Effector memory CD8-positive, alpha-beta T cell (primary cell): ENCODE results near the gene UROC1.
A peak's percentile ranks its signal among the peaks of the same experiment; 100 is the strongest.

ENCODE experiments used
- ATAC-seq: fragments of 150-1000 bp; cut with Tn5 transposase; replicated peaks from 2 replicates; pipeline ENCODE4 v1.10.0; 2021; ENCODE audit warnings: mild to moderate bottlenecking, moderate library complexity
- DNase-seq, 3 experiments: peaks; one replicate each; pipeline ENCODE4 v3.0.0; 2021
- H3K27ac Mint-ChIP-seq, 2 donors: one replicate each; pipeline ENCODE4 v1.8.0; 2022; ENCODE audit warnings: mild to moderate bottlenecking in 2 of 2, mixed read lengths in 2 of 2, moderate library complexity in 2 of 2
- H3K27me3 Mint-ChIP-seq, 2 donors: one replicate each; pipeline ENCODE4 v1.8.0; 2022; ENCODE audit warnings: mixed read lengths in 2 of 2
- H3K36me3 Mint-ChIP-seq: one replicate; pipeline ENCODE4 v1.8.0; 2022; ENCODE audit warnings: mild to moderate bottlenecking, moderate library complexity, mixed read lengths; ENCODE audit not compliant: insufficient read depth
- H3K4me1 Mint-ChIP-seq, 2 donors: one replicate each; pipeline ENCODE4 v1.8.0; 2022; ENCODE audit warnings: low read depth in 2 of 2, mixed read lengths in 2 of 2
- H3K4me3 Mint-ChIP-seq, 2 donors: one replicate each; pipeline ENCODE4 v1.8.0; 2022; ENCODE audit warnings: mild to moderate bottlenecking in 2 of 2, mixed read lengths in 2 of 2, moderate library complexity in 2 of 2
- H3K9me3 Mint-ChIP-seq, 2 donors: one replicate each; pipeline ENCODE4 v1.8.0; 2022; ENCODE audit warnings: mixed read lengths in 2 of 2

Gene UROC1

GRCh38 chr3:126523745-126524428 lies 6.3 kb upstream of the UROC1 start, which contains the start of gene CHST13:
Gene CHST13, plus strand, starts transcription at chr3:126524155. Its CDS starts 178 bp downstream, at chr3:126524333.
- Mint-ChIP-seq H3K9me3 (no peaks in the 10 kb centered on the region), H3K27ac (no peak within 1 kb of the TSS), H3K36me3 (no peaks in the 10 kb centered on the region), H3K27me3 (peaks cover 16 to 37% of the 10 kb centered on the region in 2 donors), H3K4me3 (no peak within 1 kb of the TSS), H3K4me1 (peaks cover 0 to 6% of the 10 kb centered on the region in 2 donors)
- ATAC-seq (no peak), DNase-seq (no peak)

GRCh38 chr3:126522363-126522788 lies 4.8 kb upstream of the UROC1 start:
- Mint-ChIP-seq H3K27me3 (peaks cover 16 to 51% of the 10 kb centered on the region in 2 donors), H3K9me3 (no peaks in the 10 kb centered on the region), H3K4me1 (peaks cover 0 to 6% of the 10 kb centered on the region in 2 donors), H3K4me3 (no peak overlapping the region), H3K27ac (no peak overlapping the region), H3K36me3 (no peaks in the 10 kb centered on the region)
- ATAC-seq (peak; percentile 35), DNase-seq (peak; percentile 28 to 51 (median 43))

DNA sequence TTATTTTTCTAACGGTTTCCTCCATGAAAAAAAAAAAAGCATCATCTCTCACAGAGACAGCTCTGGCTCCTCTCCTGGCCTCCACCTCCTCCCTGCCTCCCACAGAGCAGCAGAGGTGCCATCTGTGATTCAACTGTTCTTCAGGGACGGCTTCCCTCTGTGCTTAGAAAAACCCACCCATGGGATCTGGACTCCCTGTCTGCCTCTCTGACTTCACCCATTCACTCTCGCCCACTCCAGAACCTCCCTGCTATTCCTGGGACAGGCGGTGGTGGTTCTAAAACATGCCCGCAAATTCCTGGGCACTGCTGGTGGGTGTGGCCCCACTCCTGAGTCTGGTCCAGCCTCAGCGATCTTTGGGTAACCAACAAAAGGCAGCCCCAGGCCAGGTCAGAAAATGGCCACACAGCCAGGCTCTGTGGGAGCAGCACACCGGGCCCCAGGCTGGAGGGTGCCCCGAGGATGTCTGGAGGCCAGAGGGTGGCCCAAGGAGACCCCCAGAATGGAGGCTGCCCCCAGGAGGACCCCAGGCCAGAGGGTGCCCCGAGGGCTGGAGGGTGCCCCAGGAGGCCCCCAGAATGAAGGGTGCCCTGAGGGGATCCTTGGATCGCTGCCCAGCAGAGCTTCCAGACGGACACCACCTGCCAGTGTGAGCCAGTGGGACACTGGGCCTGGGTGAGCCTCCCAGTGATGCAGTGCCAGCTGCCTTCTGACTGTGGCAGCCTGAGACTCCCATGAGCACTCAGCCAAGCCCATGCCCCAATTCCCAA lies 3.7 kb upstream of the UROC1 start:
- Mint-ChIP-seq H3K27me3 (peaks cover 16 to 59% of the 10 kb centered on the region in 2 donors), H3K4me1 (peaks cover 0 to 6% of the 10 kb centered on the region in 2 donors), H3K27ac (no peak overlapping the region), H3K4me3 (no peak overlapping the region), H3K36me3 (no peaks in the 10 kb centered on the region), H3K9me3 (no peaks in the 10 kb centered on the region)
- ATAC-seq (no peak), DNase-seq (no peak)

GRCh38 chr3:126519506-126520455 lies 2.2 kb upstream of the UROC1 start:
- no peak for DNase-seq
- Mint-ChIP-seq H3K4me3 (no peak overlapping the region), H3K36me3 (no peaks in the 10 kb centered on the region), H3K27ac (no peak overlapping the region), H3K27me3 (peaks cover 16 to 44% of the 10 kb centered on the region in 2 donors), H3K9me3 (no peaks in the 10 kb centered on the region), H3K4me1 (peaks cover 0 to 6% of the 10 kb centered on the region in 2 donors)
- ATAC-seq, result no peak

DNA sequence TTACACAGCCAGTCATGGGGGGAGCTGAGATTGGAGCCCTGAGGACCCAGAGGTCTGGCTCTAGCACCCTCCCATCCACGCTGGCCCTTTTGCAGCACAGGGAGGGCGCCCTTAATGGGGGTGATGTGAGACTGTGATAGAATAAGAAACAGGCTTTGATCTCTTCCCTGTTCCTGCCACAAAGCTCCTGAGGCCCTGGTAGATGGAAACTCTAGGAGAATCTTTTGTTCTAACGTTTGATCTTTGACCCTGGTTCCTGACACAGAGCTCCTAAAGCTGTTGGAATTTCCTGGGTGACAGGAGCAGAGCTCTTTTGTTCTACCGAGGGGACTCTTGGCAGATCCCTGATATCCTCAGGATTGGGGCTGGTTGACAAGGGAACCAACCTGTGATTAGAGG lies 1.2 kb upstream of the UROC1 start:
- H3K27ac Mint-ChIP-seq, result no peak overlapping the region
- ATAC-seq, result no peak
- peaks cover 0 to 3% of the 10 kb centered on the region in 2 donors for H3K4me1 Mint-ChIP-seq

DNA sequence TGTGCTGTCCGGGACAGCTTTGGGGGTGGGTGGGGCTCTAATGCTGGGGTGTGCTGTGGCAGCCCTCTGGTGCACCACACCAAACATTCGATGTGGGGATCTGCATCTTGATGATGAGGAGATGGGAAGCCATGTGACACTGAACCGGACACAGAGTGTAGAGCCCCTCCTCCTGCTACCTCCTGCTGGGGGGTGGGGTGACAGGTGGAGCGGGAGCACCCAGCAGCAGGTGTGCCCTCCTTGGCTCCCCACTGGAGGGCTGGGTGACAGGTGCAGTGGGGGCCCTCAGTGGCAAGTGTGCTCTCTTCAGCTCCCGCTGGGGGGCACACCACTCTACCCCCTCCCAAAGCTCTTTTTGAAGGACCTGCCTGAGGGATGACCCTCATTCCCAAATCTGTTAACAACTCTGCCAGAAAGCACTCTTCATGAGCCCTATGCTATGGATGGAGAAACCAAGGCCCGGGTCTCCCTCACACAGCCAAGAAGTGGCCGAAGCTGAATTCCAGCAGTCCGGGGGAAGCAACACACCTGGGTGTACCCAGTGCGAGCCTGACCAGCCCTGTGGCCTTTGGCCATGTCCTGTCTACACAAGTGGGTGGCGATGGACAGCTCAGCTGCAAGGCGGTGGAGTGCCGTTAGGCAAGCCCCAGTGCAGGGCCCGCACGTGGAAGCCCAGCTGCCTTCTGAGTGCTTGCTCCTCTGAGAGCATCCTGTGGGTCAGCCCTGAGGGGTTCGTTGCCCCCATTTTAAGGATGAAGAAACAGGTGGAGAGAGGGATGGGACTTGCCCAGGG lies 609 bp upstream of the UROC1 start:
- peaks cover 13 to 34% of the 10 kb centered on the region in 2 donors for H3K27me3 Mint-ChIP-seq
- no peak for DNase-seq
- no peak overlapping the region for H3K27ac Mint-ChIP-seq
- H3K4me1 Mint-ChIP-seq, result peaks cover 0 to 3% of the 10 kb centered on the region in 2 donors
- no peak for ATAC-seq
- no peak overlapping the region for H3K4me3 Mint-ChIP-seq
- H3K9me3 Mint-ChIP-seq, result no peaks in the 10 kb centered on the region
- no peaks in the 10 kb centered on the region for H3K36me3 Mint-ChIP-seq

More for the DNA sequence above, 1.2 kb upstream of the UROC1 start:
- no peak for DNase-seq
- no peak overlapping the region for H3K4me3 Mint-ChIP-seq
- no peaks in the 10 kb centered on the region for H3K36me3 Mint-ChIP-seq
- H3K27me3 Mint-ChIP-seq, result peaks cover 16 to 40% of the 10 kb centered on the region in 2 donors
- H3K9me3 Mint-ChIP-seq, result no peaks in the 10 kb centered on the region

- no peaks in the 10 kb centered on the region for H3K36me3 Mint-ChIP-seq
- peaks cover 0 to 22% of the 10 kb centered on the region in 2 donors for H3K27me3 Mint-ChIP-seq
- no peak overlapping the region for H3K4me3 Mint-ChIP-seq
- DNase-seq (no peak), ATAC-seq (no peak)
- no peaks in the 10 kb centered on the region for H3K9me3 Mint-ChIP-seq
- H3K27ac Mint-ChIP-seq, result no peak overlapping the region
- no peaks in the 10 kb centered on the region for H3K4me1 Mint-ChIP-seq
Observed at GRCh38 chr3:126516936-126517290, 660 bp downstream of the UROC1 start.

- ATAC-seq, result no peak
- Mint-ChIP-seq H3K4me3 (no peak overlapping the region), H3K27ac (no peak overlapping the region)
Observed at GRCh38 chr3:126516152-126516935, 1.2 kb downstream of the UROC1 start.

GRCh38 chr3:126515066-126515706 lies 2.4 kb downstream of the UROC1 start:
- H3K36me3 Mint-ChIP-seq, result no peaks in the 10 kb centered on the region

More at GRCh38 chr3:126516152-126516935, 1.2 kb downstream of the UROC1 start:
- Mint-ChIP-seq H3K36me3 (no peaks in the 10 kb centered on the region), H3K27me3 (peaks cover 0 to 22% of the 10 kb centered on the region in 2 donors), H3K4me1 (peaks cover 0 to under 1% of the 10 kb centered on the region in 2 donors), H3K9me3 (no peaks in the 10 kb centered on the region)
- DNase-seq, result no peak

DNA sequence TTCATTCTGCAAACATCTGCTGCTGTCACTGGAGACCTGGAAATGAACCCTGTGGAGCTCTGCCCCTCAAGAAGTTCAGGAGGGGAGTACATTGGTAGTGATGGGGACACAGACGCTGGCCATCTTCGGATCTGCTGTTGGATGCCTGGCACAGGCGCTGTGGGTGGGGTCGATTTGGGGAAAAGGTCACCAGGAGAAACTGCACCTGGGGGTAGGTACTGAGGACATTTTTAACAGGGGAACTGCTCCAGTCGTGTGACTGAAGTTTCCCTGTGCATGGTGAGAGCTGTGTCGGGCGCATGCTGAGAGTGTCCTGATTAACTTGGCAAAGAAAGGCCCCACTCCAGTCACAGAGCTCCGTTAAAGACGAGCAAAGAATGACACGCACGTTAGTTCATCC lies 3.4 kb downstream of the UROC1 start:
- H3K4me3 Mint-ChIP-seq, result no peak overlapping the region
- no peaks in the 10 kb centered on the region for H3K9me3 Mint-ChIP-seq
- no peaks in the 10 kb centered on the region for H3K36me3 Mint-ChIP-seq
- no peak for DNase-seq
- H3K27me3 Mint-ChIP-seq, result peaks cover 0 to 22% of the 10 kb centered on the region in 2 donors
- no peak for ATAC-seq
- H3K27ac Mint-ChIP-seq, result no peak overlapping the region
- H3K4me1 Mint-ChIP-seq, result peaks cover 0 to 5% of the 10 kb centered on the region in 2 donors

More at GRCh38 chr3:126515066-126515706, 2.4 kb downstream of the UROC1 start:
- DNase-seq (no peak), ATAC-seq (no peak)
- no peak overlapping the region for H3K4me3 Mint-ChIP-seq
- H3K4me1 Mint-ChIP-seq, result peaks cover 0 to 5% of the 10 kb centered on the region in 2 donors
- H3K27me3 Mint-ChIP-seq, result peaks cover 0 to 22% of the 10 kb centered on the region in 2 donors
- no peaks in the 10 kb centered on the region for H3K9me3 Mint-ChIP-seq
- no peak overlapping the region for H3K27ac Mint-ChIP-seq

GRCh38 chr3:126512916-126513650 lies 4.5 kb downstream of the UROC1 start:
- no peak overlapping the region for H3K27ac Mint-ChIP-seq
- H3K9me3 Mint-ChIP-seq, result no peaks in the 10 kb centered on the region
- no peaks in the 10 kb centered on the region for H3K36me3 Mint-ChIP-seq
- H3K4me1 Mint-ChIP-seq, result peaks cover 0 to 5% of the 10 kb centered on the region in 2 donors
- peaks cover 0 to 19% of the 10 kb centered on the region in 2 donors for H3K27me3 Mint-ChIP-seq
- DNase-seq, result no peak
- no peak overlapping the region for H3K4me3 Mint-ChIP-seq
- ATAC-seq, result no peak
